NCI-H510A treated with DMSO at 0.1 percent for 48 hours (cell line): ENCODE measurements around the gene SEL1L.
"Not testable (repeated sequence)": the region's sequence is repeated elsewhere in the genome, so short reads cannot be mapped to it uniquely, and the experiment has no call there.

ENCODE experiments used
- DNase-seq: peaks from one replicate; lab custom pipeline; 2025; lab: John Stamatoyannopoulos, UW

The SEL1L gene

DNA sequence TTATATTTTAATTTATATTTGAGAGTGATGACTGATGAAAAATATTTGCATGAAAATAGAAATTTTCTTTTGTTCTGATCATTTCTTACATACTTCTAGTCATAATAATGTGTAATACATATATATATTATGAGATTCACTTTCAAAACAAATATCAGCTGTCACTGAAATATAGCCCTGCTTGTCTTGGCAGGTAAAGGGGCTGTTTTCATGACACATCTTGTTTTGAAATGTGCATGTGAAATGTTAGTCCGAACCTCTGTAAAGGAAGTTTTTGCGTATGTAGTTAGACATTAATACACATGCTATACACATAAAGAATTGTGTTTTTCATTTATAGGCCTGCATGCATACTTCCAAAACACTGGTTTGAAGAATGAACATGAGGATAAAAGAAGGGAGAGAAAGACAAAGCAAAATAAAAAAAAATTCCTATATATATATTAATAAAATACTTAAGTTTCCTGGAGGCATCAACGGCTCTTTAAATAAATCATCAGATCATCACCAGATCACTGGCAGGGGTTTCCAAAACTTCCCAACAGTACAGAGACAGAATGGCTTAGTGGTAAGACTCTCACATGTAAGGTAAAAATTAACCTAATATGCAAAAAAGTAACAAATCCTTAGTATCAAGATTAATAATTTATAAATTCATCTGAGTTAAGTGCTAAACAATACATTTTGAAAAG, 60.1 kb downstream of the SEL1L start:
- DNase-seq: no peak

DNA sequence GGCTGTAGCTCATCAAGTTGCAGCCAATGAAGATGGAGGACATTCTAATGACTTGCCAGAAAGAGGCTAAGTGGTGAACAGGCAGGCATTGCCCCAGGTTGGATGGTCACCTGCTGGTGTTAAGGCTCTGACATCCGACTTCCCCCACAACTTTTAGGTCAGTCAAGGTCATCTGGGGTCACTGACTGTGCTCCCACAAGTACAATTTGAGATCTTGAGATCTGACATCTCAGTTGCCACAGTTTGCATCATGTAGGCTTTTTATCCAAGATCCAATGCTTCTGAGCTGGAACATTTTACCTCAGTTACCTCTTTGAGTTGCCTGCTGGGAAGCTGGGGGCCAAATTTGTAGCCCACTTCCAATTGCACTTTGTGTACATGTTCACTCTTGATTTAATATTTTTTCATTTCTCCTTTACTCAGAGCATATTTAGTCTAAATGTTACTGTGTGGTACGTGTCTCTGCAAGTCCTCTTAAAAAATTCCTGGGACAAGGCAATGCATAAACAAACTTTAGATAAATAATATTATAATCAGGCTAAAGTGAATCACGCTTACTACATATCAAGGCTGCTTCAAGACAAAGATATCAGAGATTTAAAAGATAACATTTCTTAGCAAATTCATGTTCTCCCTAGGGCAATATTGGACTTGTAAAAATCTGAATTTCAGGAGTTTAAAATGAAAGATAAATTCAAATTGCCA, 61.4 kb downstream of the SEL1L start:
- no peak for DNase-seq

DNA sequence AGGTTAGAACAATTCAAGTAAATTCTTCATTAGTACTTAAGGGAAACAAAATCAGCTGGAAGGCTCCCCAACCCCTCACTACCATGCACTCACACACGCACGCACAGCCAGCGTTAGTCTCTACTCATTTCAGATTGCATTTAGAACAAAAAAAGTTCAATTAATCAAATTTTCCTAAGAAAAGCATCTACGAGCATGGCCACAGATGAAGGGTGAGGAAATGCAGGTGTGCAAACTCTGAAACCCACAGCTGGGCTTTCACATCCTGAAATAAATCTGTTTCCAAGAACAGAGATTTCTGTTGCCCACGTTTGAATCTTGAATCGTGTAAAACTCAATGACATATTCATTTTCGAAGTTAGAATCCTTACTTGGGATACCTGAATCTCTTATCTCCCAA, 62.6 kb downstream of the SEL1L start:
- no peak for DNase-seq

GRCh38 chr14:81470557-81470826, 63.2 kb downstream of the SEL1L start:
- not testable (repeated sequence) for DNase-seq

DNA sequence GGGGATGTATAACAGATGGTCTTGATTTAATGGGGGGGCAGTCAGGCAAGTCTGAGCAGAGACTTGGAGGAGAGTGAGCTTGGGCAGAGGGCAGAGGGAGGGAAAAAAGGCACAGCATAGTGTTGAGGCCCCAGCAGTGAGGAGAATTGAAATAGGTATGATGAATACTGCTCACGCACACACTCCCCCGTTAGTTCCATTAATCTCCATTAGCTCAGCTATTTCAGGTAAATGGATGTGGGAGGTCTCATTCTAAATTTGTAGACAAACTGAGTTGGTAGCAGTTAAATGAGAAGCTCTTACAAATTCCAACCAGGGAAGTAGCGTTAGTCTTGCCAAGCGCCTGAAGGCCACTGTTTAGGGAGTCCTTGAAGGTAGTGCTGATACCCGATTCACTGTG, 66.8 kb downstream of the SEL1L start:
- no peak for DNase-seq

DNA sequence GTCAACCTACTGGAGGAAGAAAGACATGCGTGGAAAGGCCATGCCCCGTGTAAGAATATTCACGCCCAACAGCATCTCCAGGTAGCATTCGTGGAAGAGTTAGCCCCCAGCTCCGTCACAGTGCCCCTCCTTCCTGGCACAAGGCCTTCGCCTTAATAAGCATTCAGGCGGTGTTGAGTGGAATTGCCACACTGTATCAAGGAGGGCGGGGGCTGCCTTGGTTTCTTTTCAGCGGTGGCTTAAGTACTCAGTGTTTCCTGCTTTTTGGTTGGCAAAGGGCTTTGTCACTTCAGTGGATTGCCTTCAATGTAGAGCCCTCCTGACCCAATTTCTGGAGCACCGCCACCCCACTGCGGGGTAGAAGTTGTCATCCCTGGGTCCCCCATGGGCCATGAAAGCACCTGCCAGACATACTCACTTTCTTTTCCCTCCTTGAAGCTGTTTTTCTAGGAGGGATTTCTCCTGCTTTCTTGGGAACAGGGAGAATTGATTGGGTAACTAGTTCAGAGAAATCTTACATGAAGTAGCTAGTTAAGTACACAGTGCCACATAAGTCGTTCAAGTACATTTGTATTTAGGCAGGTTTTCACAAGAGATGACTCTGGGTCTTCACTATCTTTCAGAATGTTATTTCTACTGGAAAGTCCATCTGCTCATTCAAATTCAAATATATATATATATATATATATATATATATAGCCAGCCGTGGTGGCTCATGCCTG, 68.0 kb downstream of the SEL1L start:
- DNase-seq: no peak

DNA sequence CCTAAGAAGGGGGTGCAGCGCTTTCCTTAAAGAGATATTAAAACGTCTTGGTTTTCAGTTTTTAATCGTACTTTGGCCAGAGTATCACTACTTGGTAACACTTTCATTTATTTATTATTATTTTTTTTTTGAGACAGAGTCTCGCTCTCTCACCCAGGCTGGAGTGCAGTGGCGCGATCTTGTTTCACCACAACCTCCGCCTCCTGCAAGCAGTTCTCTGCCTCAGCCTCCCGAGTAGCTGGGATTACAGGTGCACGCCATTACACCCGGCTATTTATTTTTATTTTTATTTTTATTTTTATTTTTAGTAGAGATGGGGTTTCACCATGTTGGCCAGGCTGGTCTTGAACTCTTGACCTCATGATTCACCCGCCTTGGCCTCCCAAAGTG, 68.7 kb downstream of the SEL1L start:
- not testable (repeated sequence) for DNase-seq

- DNase-seq: peak; percentile 82
Observed at GRCh38 chr14:81464253-81465002, 69.2 kb downstream of the SEL1L start.

DNA sequence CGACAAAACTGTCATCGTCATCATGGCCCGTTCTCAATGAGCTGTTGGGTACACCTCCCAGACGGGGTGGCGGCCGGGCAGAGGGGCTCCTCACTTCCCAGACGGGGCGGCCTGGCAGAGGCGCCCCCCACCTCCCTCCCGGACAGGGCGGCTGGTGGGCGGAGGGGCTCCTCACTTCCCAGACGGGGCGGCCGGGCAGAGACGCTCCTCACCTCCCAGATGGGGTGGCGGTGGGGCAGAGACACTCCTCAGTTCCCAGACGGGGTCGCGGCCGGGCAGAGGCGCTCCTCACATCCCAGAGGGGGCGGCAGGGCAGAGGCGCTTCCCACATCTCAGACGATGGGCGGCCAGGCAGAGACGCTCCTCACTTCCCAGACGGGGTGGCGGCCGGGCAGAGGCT, 71.3 kb downstream of the SEL1L start:
- DNase-seq: not testable (repeated sequence)

DNA sequence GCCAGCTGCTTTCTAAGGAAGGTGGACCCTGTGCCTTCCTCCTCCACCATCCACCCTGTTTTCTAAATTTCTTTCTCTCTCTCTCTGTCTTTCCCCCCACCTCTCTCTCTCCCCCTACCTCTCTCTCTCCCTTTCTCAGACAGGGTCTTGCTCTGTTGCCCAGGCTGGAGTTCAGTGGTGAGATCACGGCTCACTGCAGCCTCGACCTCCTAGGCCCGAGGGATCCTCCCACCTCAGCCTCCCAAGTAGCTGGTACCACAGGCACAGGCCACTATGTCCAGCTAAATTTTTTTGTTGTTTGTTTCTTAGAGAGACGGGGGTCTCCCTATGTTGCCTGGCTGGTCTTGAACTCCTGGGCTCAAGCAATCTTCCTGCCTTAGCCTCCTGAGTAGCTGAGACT, 73.7 kb downstream of the SEL1L start:
- no peak for DNase-seq

- no peak for DNase-seq
Observed at GRCh38 chr14:81458352-81458751, 75.3 kb downstream of the SEL1L start.

DNA sequence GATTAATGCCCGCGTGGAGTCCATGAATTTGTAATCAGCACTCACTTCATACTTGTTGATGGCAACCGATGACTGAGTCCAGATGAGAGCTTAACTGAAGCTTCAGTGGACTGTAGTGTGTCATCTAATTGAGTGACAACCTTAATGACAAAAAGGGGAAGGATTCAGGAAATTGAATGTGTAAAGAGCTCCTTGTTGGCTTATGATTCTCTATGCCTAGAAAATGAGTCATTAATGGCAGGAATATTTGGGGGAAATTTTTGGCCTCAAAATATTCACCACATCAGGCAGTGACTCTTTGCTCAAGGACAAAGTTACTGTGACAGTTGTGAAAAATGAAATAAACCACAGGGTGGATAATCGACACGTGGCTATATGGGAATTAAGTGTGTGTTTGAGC, 78.3 kb downstream of the SEL1L start:
- no peak for DNase-seq

DNA sequence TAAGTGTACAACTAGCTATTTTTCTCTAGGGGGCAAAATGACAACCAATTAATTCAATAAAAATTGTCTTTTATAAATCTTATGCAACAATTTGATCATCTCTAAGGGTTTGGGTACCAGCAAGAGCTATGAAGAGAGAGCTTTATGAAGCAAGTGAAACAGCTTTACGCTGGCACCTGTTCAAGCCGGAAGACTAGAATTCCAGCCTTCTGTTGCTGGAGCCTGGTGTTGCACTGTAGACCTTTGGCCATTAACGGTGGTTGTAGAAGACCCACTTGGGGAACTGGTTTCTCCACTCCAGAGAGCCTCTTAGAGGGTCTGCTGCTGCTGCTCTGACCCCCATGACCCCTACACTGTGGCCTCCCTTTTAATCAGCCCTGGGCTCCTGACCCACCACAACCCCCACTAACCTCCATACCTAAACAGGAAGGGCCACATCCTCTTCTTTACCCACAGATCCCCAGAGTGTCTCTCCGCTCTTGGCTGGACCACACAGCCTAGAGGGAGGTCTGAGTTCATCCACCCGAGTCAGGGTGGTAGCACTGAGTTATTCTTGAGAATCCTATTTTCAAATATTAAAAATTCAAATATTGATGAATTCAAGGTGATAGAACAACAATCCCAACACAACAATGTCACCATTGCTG, 79.0 kb downstream of the SEL1L start:
- DNase-seq: no peak

GRCh38 chr14:81453166-81453766, 80.4 kb downstream of the SEL1L start:
- peak; percentile 71 for DNase-seq

- DNase-seq: no peak
Observed at GRCh38 chr14:81452341-81453133, 81.1 kb downstream of the SEL1L start.

- DNase-seq: no peak
Observed at GRCh38 chr14:81450976-81451375, 82.7 kb downstream of the SEL1L start.

GRCh38 chr14:81450100-81450531, 83.5 kb downstream of the SEL1L start:
- peak; percentile 88 for DNase-seq

DNA sequence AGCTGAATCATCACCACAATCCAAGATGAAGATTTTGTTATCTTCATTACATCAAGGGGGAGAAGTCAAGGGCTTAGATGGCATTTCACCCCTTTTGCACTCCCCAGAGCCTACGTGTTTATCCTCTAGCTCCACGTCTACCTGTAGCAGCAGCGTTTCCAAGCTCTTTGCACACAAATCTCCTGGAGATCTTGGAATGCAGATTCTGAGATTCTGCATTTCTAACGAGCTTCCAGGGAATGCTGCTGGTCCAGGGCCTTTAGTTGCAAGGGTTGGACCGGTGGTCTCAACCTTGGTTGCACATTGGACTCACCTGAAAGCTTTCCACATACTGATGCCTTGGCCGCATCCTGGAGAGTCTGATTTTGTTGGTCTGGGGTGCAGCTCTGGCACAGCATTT, 84.1 kb downstream of the SEL1L start:
- no peak for DNase-seq

GRCh38 chr14:81449114-81449513, 84.5 kb downstream of the SEL1L start:
- DNase-seq: no peak

- DNase-seq: no peak
Observed at GRCh38 chr14:81447021-81447764, 86.5 kb downstream of the SEL1L start.
